HepG2 (cell line): ENCODE measurements around the gene TRIM7. TPM values are rescaled to one million over a fixed set of nuclear protein-coding genes. Genes with fewer than 3 reads are reported as not detected.

ENCODE experiments used
- AKAP8 ChIP-seq: sonication (generic); formaldehyde crosslinking; IDR thresholded peaks from 2 replicates; pipeline ENCODE4 v1.5.1; 2020; ENCODE audit warnings: mild to moderate bottlenecking, missing genetic modification reagents
- ATF6 ChIP-seq: sonication (generic); formaldehyde crosslinking; conservative IDR thresholded peaks from 2 replicates; pipeline ENCODE4 v1.4.0; 2020; ENCODE audit warnings: missing genetic modification reagents
- BRCA1 ChIP-seq: sonication (generic); formaldehyde crosslinking; IDR thresholded peaks from 2 replicates; pipeline ENCODE4 v1.4.0; 2020; ENCODE audit warnings: missing genetic modification reagents
- CHD2 ChIP-seq: IDR thresholded peaks from 2 replicates; pipeline ENCODE4 v1.6.1; 2011; ENCODE audit warnings: low read depth, low read length, improper control_type of control experiment
- DRAP1 ChIP-seq: IDR thresholded peaks from 2 replicates; pipeline ENCODE4 v1.6.1; 2016; ENCODE audit warnings: missing genetic modification reagents, missing compliant biosample characterization
- FOXA1 ChIP-seq, 2 experiments: fragments of 450-650 bp in 1 of 2; sonication (generic) in 1 of 2; formaldehyde crosslinking in 1 of 2; IDR thresholded peaks; 2 replicates each; pipeline versions ENCODE4 v1.4.0 to v1.6.1; 2016 to 2020; ENCODE audit warnings: missing genetic modification reagents in 1 of 2
- HOMEZ ChIP-seq: IDR thresholded peaks from 2 replicates; pipeline ENCODE4 v1.6.1; 2016; ENCODE audit warnings: low read depth
- KLF13 ChIP-seq: sonication (generic); formaldehyde crosslinking; IDR thresholded peaks from 2 replicates; pipeline ENCODE4 v1.4.0; 2020; ENCODE audit warnings: mild to moderate bottlenecking, missing genetic modification reagents
- POLR2AphosphoS2 ChIP-seq: IDR thresholded peaks from 2 replicates; pipeline ENCODE4 v1.6.1; 2011; ENCODE audit warnings: low read depth, low read length, improper control_type of control experiment
- PRPF4 ChIP-seq: fragments of 200-400 bp; formaldehyde crosslinking; IDR thresholded peaks from 2 replicates; pipeline ENCODE4 v1.6.1; 2016; ENCODE audit warnings: low read length, low read depth; ENCODE audit not compliant: poor library complexity, severe bottlenecking
- RFXANK ChIP-seq: IDR thresholded peaks from 2 replicates; pipeline ENCODE4 v1.6.1; 2016
- SUZ12 ChIP-seq: fragments of 150-350 bp; IDR thresholded peaks from 2 replicates; pipeline ENCODE4 v1.6.1; 2014; ENCODE audit warnings: low read depth, low read length
- TRAFD1 ChIP-seq: sonication (generic); formaldehyde crosslinking; IDR thresholded peaks from 2 replicates; pipeline ENCODE4 v1.5.1; 2020; ENCODE audit warnings: missing genetic modification reagents, mild to moderate bottlenecking, borderline replicate concordance
- ZBTB7B ChIP-seq: sonication (generic); formaldehyde crosslinking; IDR thresholded peaks from 2 replicates; pipeline ENCODE4 v1.4.0; 2020; ENCODE audit warnings: missing genetic modification reagents
- ZFP41 ChIP-seq: sonication (generic); formaldehyde crosslinking; IDR thresholded peaks from 2 replicates; pipeline ENCODE4 v1.4.0; 2020; ENCODE audit warnings: mild to moderate bottlenecking, missing genetic modification reagents, borderline replicate concordance
- ZNF331 ChIP-seq: sonication (generic); formaldehyde crosslinking; IDR thresholded peaks from 2 replicates; pipeline ENCODE4 v1.4.0; 2020; ENCODE audit warnings: missing genetic modification reagents
- ZNF382 ChIP-seq: sonication (generic); formaldehyde crosslinking; IDR thresholded peaks from 2 replicates; pipeline ENCODE4 v1.5.0; 2020; ENCODE audit warnings: missing genetic modification reagents, mild to moderate bottlenecking, borderline replicate concordance
- ZNF432 ChIP-seq: sonication (generic); formaldehyde crosslinking; IDR thresholded peaks from 2 replicates; pipeline ENCODE4 v1.5.0; 2020; ENCODE audit warnings: missing genetic modification reagents, mild to moderate bottlenecking, borderline replicate concordance
- ZNF709 ChIP-seq: sonication (generic); formaldehyde crosslinking; IDR thresholded peaks from 2 replicates; pipeline ENCODE4 v1.5.0; 2020; ENCODE audit warnings: mild to moderate bottlenecking, missing genetic modification reagents
- ZNF775 ChIP-seq: sonication (generic); formaldehyde crosslinking; IDR thresholded peaks from 2 replicates; pipeline ENCODE4 v1.4.0; 2020; ENCODE audit warnings: missing genetic modification reagents, mild to moderate bottlenecking, moderate library complexity, borderline replicate concordance
- ZNF777 ChIP-seq: sonication (generic); formaldehyde crosslinking; IDR thresholded peaks from 2 replicates; pipeline ENCODE4 v1.4.0; 2020; ENCODE audit warnings: missing genetic modification reagents
- ZNF800 ChIP-seq: sonication (generic); formaldehyde crosslinking; IDR thresholded peaks from 2 replicates; pipeline ENCODE4 v1.4.0; 2020; ENCODE audit warnings: missing genetic modification reagents
- ZZZ3 ChIP-seq: sonication (generic); formaldehyde crosslinking; IDR thresholded peaks from 2 replicates; pipeline ENCODE4 v1.4.0; 2020; ENCODE audit warnings: missing genetic modification reagents, mild to moderate bottlenecking, borderline replicate concordance
- polyA plus RNA-seq, 8 experiments: library from polyadenylated mRNA; depleted of rRNA in 3 of 8; stranded (reverse) in 7 of 8; unstranded in 1 of 8; fragments of >200 nt; fragmentation: Illumina TruSeq in 4 of 8; extraction: Trizol in 4 of 8; gene quantifications; 2 replicates each; pipeline versions ENCODE4 v1.2.1 to v1.2.3, GENCODE V29; 2011 to 2016; ENCODE audit warnings: low read depth in 4 of 8, missing spikeins in 1 of 8, mixed read lengths in 1 of 8; ENCODE audit not compliant: insufficient read depth in 1 of 8
- total RNA-seq, 5 experiments: library from RNA; depleted of rRNA; stranded (reverse); fragments of >200 nt; fragmentation: Illumina TruSeq; extraction: Trizol; gene quantifications; 2 replicates each; pipeline ENCODE4 v1.2.3, GENCODE V29; 2016; ENCODE audit warnings: low read depth in 1 of 5

The TRIM7 gene
- total and polyA plus RNA-seq, 2 of the 13 experiments (the other 11 are each of a cell fraction or from before 2014, with no cell fraction given): 0.13 TPM; not detected in 1

GRCh38 chr5:181223058-181223728 lies 18.2 kb upstream of the TRIM7 start, which contains the start of gene TRIM41 (continued):
- TF ChIP-seq ATF6 (CRISPR knock-in tag): no peak
- 0 out of 2 replicates have a peak, but pooled peaks have one; percentile 48 for TF ChIP-seq CHD2
- TF ChIP-seq ZZZ3 (CRISPR knock-in tag): peak; percentile 76
- no peak for TF ChIP-seq HOMEZ (CRISPR knock-in tag)
- TF ChIP-seq SUZ12: no peak
- no peak for TF ChIP-seq TRAFD1 (CRISPR knock-in tag)
- TF ChIP-seq ZFP41 (CRISPR knock-in tag): 0 out of 2 replicates have a peak, but pooled peaks have one; percentile 54
- TF ChIP-seq PRPF4: no peak
- 0 out of 2 replicates have a peak, but pooled peaks have one; percentile 80 for TF ChIP-seq KLF13
- no peak; the same call in 1 of the 2 replicates for TF ChIP-seq ZBTB7B
- no peak for TF ChIP-seq ZNF775 (CRISPR knock-in tag)
- TF ChIP-seq DRAP1 (CRISPR knock-in tag): peak; percentile 57
- no peak for TF ChIP-seq POLR2AphosphoS2
- no peak for TF ChIP-seq ZNF432 (CRISPR knock-in tag)
- no peak for TF ChIP-seq ZNF777 (CRISPR knock-in tag)
- TF ChIP-seq ZNF709 (CRISPR knock-in tag): no peak
- TF ChIP-seq RFXANK (CRISPR knock-in tag): no peak
- TF ChIP-seq AKAP8 (CRISPR knock-in tag): no peak
- no peak for TF ChIP-seq ZNF800 (CRISPR knock-in tag)
- no peak for TF ChIP-seq BRCA1 (CRISPR knock-in tag)
- TF ChIP-seq ZNF382: no peak
- no peak; the same call in none of the 2 replicates for TF ChIP-seq ZNF331
- TF ChIP-seq FOXA1 (IDR thresholded peaks at IDR 0.05): no peak
- no peak for TF ChIP-seq FOXA1 (CRISPR knock-in tag; IDR thresholded peaks at IDR 0.05)
